DND-41 (cell line): ENCODE data around the gene FAM168B.

Experiments
- EZH2 ChIP-seq: IDR thresholded peaks from 3 replicates; pipeline ENCODE4 v1.6.1; 2012; ENCODE audit warnings: borderline replicate concordance, low read depth, mild to moderate bottlenecking, moderate library complexity, low read length, inconsistent platforms; ENCODE audit not compliant: severe bottlenecking
- TF ChIP-seq, protein P1 (sequence below): IDR thresholded peaks from 2 replicates; pipeline ENCODE4 v1.5.1; 2012; ENCODE audit warnings: borderline replicate concordance, low read length, moderate library complexity, mild to moderate bottlenecking; ENCODE audit not compliant: poor library complexity, severe bottlenecking; ENCODE audit errors: extremely low read depth

- TF ChIP-seq EZH2 = no peak
- TF ChIP-seq, protein P1, sequence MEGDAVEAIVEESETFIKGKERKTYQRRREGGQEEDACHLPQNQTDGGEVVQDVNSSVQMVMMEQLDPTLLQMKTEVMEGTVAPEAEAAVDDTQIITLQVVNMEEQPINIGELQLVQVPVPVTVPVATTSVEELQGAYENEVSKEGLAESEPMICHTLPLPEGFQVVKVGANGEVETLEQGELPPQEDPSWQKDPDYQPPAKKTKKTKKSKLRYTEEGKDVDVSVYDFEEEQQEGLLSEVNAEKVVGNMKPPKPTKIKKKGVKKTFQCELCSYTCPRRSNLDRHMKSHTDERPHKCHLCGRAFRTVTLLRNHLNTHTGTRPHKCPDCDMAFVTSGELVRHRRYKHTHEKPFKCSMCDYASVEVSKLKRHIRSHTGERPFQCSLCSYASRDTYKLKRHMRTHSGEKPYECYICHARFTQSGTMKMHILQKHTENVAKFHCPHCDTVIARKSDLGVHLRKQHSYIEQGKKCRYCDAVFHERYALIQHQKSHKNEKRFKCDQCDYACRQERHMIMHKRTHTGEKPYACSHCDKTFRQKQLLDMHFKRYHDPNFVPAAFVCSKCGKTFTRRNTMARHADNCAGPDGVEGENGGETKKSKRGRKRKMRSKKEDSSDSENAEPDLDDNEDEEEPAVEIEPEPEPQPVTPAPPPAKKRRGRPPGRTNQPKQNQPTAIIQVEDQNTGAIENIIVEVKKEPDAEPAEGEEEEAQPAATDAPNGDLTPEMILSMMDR = no peak
These were observed 49.8 kb downstream of the FAM168B start for GRCh38 chr2:131043199-131044074.
